ENCODE measurements around the gene ZYX.

- TF ChIP-seq POLR2A (IDR thresholded peaks at IDR 0.05) = no peak
- no peak for TF ChIP-seq CTCF (IDR thresholded peaks at IDR 0.05)
Observed at GRCh38 chr7:143437578-143437977, 56.4 kb downstream of the ZYX start.

Data from gastroesophageal sphincter (tissue), 3 donors.